Skin of body (tissue), 2 donors: ENCODE measurements around the gene MAP1LC3B2. TPM values are rescaled to one million over a fixed set of nuclear protein-coding genes. Genes with fewer than 3 reads are reported as not detected.

Experiments used
- DNase-seq: peaks from one replicate; lab custom pipeline; 2025; lab: John Stamatoyannopoulos, UW
- total RNA-seq: library from RNA; depleted of rRNA; stranded (reverse); fragments of >200 nt; gene quantifications from one replicate; pipeline ENCODE4 v1.2.3, GENCODE V29; 2014

Gene MAP1LC3B2
- total RNA-seq, 1 donor from 2014 or later, result 1.2 TPM

DNA sequence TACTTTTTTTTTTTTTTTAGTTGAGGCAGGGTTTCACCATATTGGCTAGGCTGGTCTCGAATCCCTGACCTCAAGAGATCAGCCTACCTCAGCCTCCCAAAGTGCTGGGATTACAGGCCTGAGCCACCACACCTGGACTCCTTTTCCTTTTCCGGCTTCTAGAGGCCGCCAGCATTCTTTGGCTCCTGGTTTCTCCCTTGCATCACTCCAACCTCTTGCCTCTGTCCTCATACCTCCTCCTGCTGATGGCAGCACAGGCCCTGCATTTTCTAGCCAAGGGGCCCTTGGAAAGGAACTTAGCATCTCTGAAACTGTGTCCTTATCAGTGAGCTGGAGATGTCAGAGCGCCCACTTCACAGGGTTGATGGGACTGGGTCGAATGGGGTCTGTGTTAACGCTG, 53.3 kb downstream of the MAP1LC3B2 start:
- DNase-seq, result no peak

DNA sequence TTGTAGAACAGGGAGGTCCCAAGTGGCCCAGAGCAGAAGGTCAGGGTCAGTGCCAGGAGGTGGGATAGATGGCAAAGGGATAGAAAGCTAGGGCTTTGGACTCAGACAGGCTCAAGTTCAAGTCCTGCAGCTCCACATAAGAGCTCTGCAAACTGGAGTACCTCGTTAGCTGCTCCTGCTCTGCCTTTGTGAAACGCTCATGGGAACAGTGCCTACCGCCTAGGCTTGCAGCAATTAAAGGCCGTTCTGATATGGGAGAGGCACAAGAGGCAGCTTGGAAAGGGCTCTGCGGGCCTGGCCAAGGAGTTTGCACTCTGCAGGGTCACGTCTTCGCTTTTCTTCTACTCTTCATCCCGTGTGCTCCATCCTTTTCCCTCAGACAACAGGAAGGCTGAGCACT, 54.1 kb downstream of the MAP1LC3B2 start:
- no peak for DNase-seq

GRCh38 chr12:116614194-116614915, 55.2 kb downstream of the MAP1LC3B2 start:
- DNase-seq, result no peak

- no peak for DNase-seq
Measured at GRCh38 chr12:116615141-116615861, 56.1 kb downstream of the MAP1LC3B2 start.

DNA sequence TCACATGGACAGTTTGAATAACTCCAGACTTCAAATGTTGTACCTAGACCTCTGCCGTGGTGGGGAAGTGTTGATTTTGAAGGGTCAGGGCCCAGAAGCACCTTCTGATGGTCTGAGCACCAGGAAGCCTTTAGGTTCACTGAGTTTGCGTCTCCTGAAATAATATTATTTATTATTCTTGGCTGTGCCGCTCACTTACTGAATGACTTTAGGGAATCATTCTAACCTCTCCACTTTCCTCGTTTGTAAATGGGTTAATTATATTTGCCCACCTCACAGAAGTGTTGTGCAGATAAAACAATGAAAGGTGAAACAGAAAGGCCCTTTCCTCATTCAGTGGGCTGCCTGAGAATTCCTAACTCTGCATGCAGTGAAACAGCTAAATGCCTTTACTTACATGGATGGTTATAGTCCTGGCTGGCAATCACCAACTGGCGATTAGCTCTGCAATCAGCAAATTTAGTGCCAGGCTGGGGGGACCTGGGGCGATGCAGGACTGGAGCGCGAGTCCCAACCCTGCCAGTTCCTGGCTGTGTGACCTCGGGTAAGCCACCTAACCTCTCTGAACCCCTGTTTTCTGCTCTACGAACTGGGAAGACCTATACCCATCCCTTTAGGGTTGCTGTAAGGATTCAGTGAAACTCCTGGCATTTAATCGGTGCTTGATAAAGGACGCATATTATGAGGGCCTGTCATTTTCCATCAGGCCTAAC, 57.5 kb downstream of the MAP1LC3B2 start:
- DNase-seq, result no peak

GRCh38 chr12:116619246-116619645, 60.1 kb downstream of the MAP1LC3B2 start:
- no peak for DNase-seq

- DNase-seq, result no peak
Measured at GRCh38 chr12:116620124-116620491, 60.9 kb downstream of the MAP1LC3B2 start.

- DNase-seq, result no peak
Measured at GRCh38 chr12:116620492-116621191, 61.5 kb downstream of the MAP1LC3B2 start.

DNA sequence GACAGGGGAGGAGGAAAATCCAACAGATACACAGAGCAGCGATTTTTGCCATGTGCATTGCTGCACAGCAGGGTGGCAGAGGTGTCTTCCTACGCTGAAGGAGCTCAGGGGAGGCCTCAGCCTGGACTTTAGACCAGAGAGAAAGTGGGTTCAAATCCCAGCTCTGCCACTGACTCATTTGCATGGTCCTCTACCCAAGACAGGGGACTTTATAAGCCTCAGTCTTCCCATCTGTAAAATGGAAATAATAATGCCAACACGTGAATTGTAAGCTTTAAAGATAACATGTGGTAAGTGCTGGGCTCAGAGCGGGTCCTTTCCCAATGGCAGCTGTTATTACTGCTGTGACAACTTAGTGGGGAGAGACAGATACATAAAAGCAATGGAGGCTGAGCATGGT, 62.0 kb downstream of the MAP1LC3B2 start:
- DNase-seq, result no peak

DNA sequence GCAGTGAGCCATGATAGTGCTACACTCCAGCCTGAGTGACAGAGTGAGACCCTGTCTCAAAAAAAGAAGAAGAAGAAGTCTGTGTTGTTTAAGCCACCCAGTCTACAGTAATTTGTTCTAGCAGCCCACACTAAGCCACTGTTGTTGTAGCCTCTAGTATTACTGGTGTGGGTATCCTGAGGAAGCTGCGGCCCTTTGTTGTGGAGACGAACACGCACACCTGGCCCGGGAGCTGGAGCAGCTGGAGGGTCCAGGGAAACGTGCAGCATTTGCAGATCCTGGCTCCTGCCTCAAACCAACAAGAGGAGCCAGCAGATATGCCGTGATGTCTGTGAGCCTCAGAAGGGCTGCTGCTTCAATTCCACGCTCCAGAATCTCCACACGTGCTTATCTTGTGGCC, 65.3 kb downstream of the MAP1LC3B2 start:
- DNase-seq, result no peak

DNA sequence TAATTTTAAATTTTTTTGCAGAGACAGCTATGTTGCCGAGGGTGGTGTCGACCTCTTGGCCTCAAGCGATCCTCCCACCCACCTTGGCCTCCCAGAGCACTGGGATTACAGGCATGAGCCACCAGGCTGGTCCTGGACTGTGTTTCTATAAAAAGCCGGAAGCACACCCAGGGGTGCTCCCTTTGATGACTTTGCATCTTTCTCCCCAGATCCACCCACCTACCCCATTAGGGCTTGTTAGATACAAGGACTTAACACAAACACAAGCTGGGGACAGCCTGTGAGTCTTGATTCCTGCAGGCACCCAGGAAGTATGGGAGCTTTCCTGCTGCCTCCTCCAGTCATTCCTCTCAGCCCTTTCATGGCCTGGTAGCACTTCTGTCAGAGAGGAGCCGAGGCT, 67.0 kb downstream of the MAP1LC3B2 start:
- no peak for DNase-seq

Other genes starting within 250 kb of the MAP1LC3B2 start
- 9.2 TPM for gene SPRING1, start 178.7 kb downstream of the MAP1LC3B2 start, total RNA-seq
- 1.7 TPM for gene RNFT2, start 178.9 kb downstream of the MAP1LC3B2 start, total RNA-seq